Measurements from ENCODE around the gene DOCK6. TPM values are rescaled to one million over a fixed set of nuclear protein-coding genes. Genes with fewer than 3 reads are reported as not detected.
A peak's percentile ranks its signal among the peaks of the same experiment; 100 is the strongest.

Gene DOCK6
- total RNA-seq, 1 donor from 2014 or later = 43.2 TPM

GRCh38 chr19:11284515-11284914 lies 22.2 kb upstream of the DOCK6 start:
- Histone ChIP-seq H3K27ac (replicated peaks) (peak overlapping the region; percentile 6), H3K27me3 (ENCODE audit: low read depth) (no peaks in the 10 kb centered on the region), H3K9me3 (replicated peaks) (no peaks in the 10 kb centered on the region), H3K4me1 (peaks cover 21% of the 10 kb centered on the region), H3K36me3 (no peaks in the 10 kb centered on the region), H3K4me3 (no peak overlapping the region)
- DNase-seq = no peak
- TF ChIP-seq CTCF (IDR thresholded peaks at IDR 0.05; ENCODE audit: borderline replicate concordance) = no peak
- intact Hi-C loops (cut with micrococcal nuclease) = no loop called here

DNA sequence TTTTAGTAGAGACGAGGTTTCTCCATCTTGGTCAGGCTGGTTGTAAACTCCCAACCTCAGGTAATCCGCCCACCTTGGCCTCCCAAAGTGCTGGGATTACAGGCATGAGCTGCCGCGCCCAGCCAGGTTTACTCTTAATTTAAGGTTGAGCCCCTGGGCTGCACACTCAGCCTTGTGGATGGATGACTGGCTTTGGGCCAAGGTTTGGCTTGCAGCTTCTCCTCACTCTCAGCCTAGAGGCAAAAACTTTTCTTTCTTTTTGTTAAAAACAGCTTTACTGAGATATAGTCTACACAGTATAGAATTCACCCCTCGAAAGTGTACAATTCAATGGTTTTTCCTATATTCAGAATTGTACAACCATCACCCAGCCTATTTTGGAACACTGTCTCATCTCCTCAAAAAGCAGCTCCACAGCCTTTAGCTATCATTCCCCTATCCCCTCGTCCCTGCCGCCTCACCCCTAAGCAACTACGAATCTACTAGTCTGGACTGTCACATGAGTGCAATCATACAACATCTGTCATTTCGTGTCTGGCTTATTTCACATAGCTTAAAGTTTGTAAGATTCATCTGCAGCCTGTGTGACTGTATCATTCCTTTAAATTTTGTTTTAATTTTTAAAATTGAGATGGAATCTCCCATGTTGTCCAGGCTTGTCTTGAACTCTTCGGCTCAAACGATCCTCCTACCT lies 19.2 kb upstream of the DOCK6 start:
- no peak overlapping the region for H3K4me3 ChIP-seq
- H3K27ac ChIP-seq (replicated peaks) = no peak overlapping the region
- H3K9me3 ChIP-seq (replicated peaks) = no peaks in the 10 kb centered on the region
- H3K36me3 ChIP-seq = no peaks in the 10 kb centered on the region
- peaks cover 25% of the 10 kb centered on the region for H3K4me1 ChIP-seq
- intact Hi-C loops (cut with micrococcal nuclease) = no loop called here
- H3K27me3 ChIP-seq (ENCODE audit: low read depth) = no peaks in the 10 kb centered on the region
- TF ChIP-seq CTCF (IDR thresholded peaks at IDR 0.05; ENCODE audit: borderline replicate concordance) = no peak
- DNase-seq = no peak

DNA sequence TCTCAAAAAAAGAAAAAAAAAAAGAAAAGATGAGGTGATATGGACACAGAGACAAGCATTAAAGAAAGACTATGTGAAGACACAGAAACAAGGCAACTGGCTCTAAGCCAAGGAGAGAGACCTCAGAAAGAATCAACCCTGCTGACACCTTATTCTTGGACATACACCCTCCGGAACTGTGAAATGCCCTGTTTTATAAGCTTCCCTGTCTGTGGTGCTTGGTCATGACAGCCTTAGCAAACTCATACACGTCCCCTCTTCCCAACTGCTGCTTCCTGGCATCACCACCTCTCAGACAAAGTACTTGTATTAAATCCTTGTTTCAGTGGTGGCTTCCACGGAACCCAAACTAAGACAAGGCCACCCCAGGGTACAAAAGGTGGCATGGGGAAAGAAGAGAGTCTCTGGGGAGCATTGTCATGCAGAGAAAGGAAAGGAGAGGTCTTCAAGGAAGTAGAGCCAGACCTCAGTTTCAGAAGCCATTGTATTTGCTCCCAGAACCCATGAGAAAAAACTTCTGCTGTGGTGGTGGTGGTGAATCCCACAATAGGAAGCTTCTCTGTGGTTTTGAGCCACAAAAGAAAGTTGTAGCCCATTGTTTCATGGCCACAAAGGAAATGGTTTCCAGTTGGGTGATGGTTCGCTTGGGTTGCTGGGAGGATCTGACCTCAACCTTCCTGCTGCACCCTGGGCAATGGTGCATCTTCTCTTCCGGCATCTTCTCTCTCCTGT lies 17.3 kb upstream of the DOCK6 start:
- H3K27ac ChIP-seq (replicated peaks) = peak overlapping the region; percentile 51
- H3K4me1 ChIP-seq = peaks cover 19% of the 10 kb centered on the region
- no peaks in the 10 kb centered on the region for H3K27me3 ChIP-seq (ENCODE audit: low read depth)
- DNase-seq = no peak
- intact Hi-C loops (cut with micrococcal nuclease) = no loop called here
- no peaks in the 10 kb centered on the region for H3K36me3 ChIP-seq
- TF ChIP-seq CTCF (IDR thresholded peaks at IDR 0.05; ENCODE audit: borderline replicate concordance) = no peak
- H3K9me3 ChIP-seq (replicated peaks) = no peaks in the 10 kb centered on the region
- H3K4me3 ChIP-seq = no peak overlapping the region

DNA sequence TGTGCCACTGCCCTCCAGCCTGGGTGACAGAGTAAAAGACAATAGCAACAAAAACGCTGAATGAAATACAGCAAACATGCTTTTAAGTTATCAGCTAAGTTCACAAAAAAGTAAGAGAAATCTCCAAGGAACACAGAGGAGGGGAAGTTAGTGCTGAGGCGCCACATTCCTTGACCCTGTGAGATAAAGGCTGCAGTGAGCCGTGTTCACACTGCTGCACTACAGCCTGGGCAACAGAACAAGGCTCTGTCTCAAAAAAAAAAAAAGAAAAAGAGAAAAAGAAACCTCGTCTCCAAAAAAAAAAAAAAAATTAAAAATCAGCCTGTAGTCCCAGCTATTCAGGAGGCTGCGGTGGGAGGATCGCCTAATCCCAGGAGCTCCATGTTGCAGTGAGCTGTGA lies 16.3 kb upstream of the DOCK6 start:
- Histone ChIP-seq H3K27me3 (ENCODE audit: low read depth) (no peaks in the 10 kb centered on the region), H3K4me3 (no peak overlapping the region), H3K4me1 (peaks cover 20% of the 10 kb centered on the region), H3K9me3 (replicated peaks) (no peaks in the 10 kb centered on the region), H3K36me3 (no peaks in the 10 kb centered on the region), H3K27ac (replicated peaks) (peak overlapping the region; percentile 51)
- DNase-seq = no peak
- intact Hi-C loops (cut with micrococcal nuclease) = no loop called here
- no peak for TF ChIP-seq CTCF (IDR thresholded peaks at IDR 0.05; ENCODE audit: borderline replicate concordance)

- no peaks in the 10 kb centered on the region for H3K27me3 ChIP-seq (ENCODE audit: low read depth)
- intact Hi-C loops (cut with micrococcal nuclease) = no loop called here
- TF ChIP-seq CTCF (IDR thresholded peaks at IDR 0.05; ENCODE audit: borderline replicate concordance) = no peak
- H3K4me3 ChIP-seq = no peak overlapping the region
- peaks cover 23% of the 10 kb centered on the region for H3K4me1 ChIP-seq
- DNase-seq = no peak
- no peak overlapping the region for H3K27ac ChIP-seq (replicated peaks)
- H3K36me3 ChIP-seq = no peaks in the 10 kb centered on the region
- H3K9me3 ChIP-seq (replicated peaks) = no peaks in the 10 kb centered on the region
These were observed 12.3 kb upstream of the DOCK6 start for GRCh38 chr19:11274533-11275086.

Data from left ventricle myocardium inferior (tissue), 1 donor.